Endothelial cell of umbilical vein (primary cell): ENCODE measurements around the gene CD163. TPM values are rescaled to one million over a fixed set of nuclear protein-coding genes. Genes with fewer than 3 reads are reported as not detected.

Experiments used
- Bru-seq: library from RNA; stranded (reverse); fragments of 400-500 nt; gene quantifications from one replicate; lab custom pipeline; 2021; lab: Mats Ljungman, UMichigan
- BruChase-seq, 2 experiments: library from RNA; stranded (reverse); fragments of 400-500 nt; gene quantifications; one replicate each; lab custom pipeline; 2021; lab: Mats Ljungman, UMichigan
- BruUV-seq: library from RNA; stranded (reverse); fragments of 400-500 nt; replicated peaks from 2 replicates; lab custom pipeline; 2021; lab: Mats Ljungman, UMichigan
- CTCF ChIA-PET: fragments of 300-600, 350-600 bp; sonication (Branson Sonifier 250); formaldehyde crosslinking; loops from one replicate; lab custom pipeline; 2021; ENCODE audit warnings: antibody characterized with exemption, inconsistent platforms; lab: Charles Lee
- POLR2A ChIA-PET: fragments of 300-600, 350-600 bp; sonication (Branson Sonifier 250); formaldehyde crosslinking; loops from one replicate; lab custom pipeline; 2021; ENCODE audit warnings: antibody characterized with exemption, inconsistent platforms; lab: Charles Lee
- DNase-seq: peaks from one replicate; pipeline ENCODE4 v3.0.0-alpha.2; 2011; ENCODE audit warnings: low read depth, low spot score
- FAIRE-seq: peaks from 2 replicates; lab custom pipeline; 2011; peaks lifted over from hg19 to GRCh38; lab: Jason Lieb, UNC
- H2AFZ ChIP-seq: 2 replicates; pipeline ENCODE4 v1.6.0; 2012; ENCODE audit warnings: low read depth, low read length, control low read depth, inconsistent platforms
- H3K27ac ChIP-seq: 2 replicates; pipeline ENCODE4 v1.5.1; 2011; ENCODE audit warnings: low read depth, mild to moderate bottlenecking, control low read depth, low read length, moderate library complexity; ENCODE audit not compliant: insufficient read depth
- H3K27me3 ChIP-seq, 2 experiments: 2 replicates each; pipeline versions ENCODE4 v1.6.0 to v1.6.1; 2011; ENCODE audit warnings: low read length in 2 of 2, mixed read lengths in 1 of 2; ENCODE audit not compliant: control insufficient read depth in 2 of 2, insufficient read depth in 2 of 2
- H3K36me3 ChIP-seq, 2 experiments: 2 replicates in 1 of 2; 3 replicates in 1 of 2; pipeline ENCODE4 v1.5.1; 2011; ENCODE audit warnings: low read length in 2 of 2, mild to moderate bottlenecking in 1 of 2, moderate library complexity in 1 of 2; ENCODE audit not compliant: control insufficient read depth in 2 of 2, insufficient read depth in 2 of 2; ENCODE audit errors: extremely low read depth in 1 of 2
- H3K4me1 ChIP-seq: 3 replicates; pipeline ENCODE4 v1.5.1; 2011; ENCODE audit warnings: mild to moderate bottlenecking, low read length; ENCODE audit not compliant: control insufficient read depth, insufficient read depth; ENCODE audit errors: extremely low read depth
- H3K4me2 ChIP-seq: 2 replicates; pipeline ENCODE4 v1.6.1; 2011; ENCODE audit warnings: low read length, control low read depth, mixed read lengths; ENCODE audit not compliant: insufficient read depth
- H3K4me3 ChIP-seq, 3 experiments: fragments of 200-600 bp in 1 of 3; sonication (generic), shearing (Covaris generic) in 1 of 3; replicated peaks in 1 of 3; 2 replicates each; pipeline ENCODE4 v1.5.1; 2011 to 2016; ENCODE audit warnings: control low read depth in 3 of 3, low read length in 3 of 3, mild to moderate bottlenecking in 2 of 3, inconsistent platforms in 1 of 3, low read depth in 1 of 3, moderate library complexity in 1 of 3; ENCODE audit not compliant: insufficient read depth in 1 of 3
- H3K79me2 ChIP-seq: 2 replicates; pipeline ENCODE4 v1.6.0; 2012; ENCODE audit warnings: low read length, inconsistent platforms; ENCODE audit not compliant: control insufficient read depth, insufficient read depth
- H3K9ac ChIP-seq: replicated peaks from 2 replicates; pipeline ENCODE3; 2011; ENCODE audit warnings: low read length, control low read depth; ENCODE audit not compliant: insufficient read depth; ENCODE audit errors: extremely low read depth
- H3K9me1 ChIP-seq: replicated peaks from 3 replicates; pipeline ENCODE4 v1.6.0; 2011; ENCODE audit warnings: mild to moderate bottlenecking, low read length; ENCODE audit not compliant: control insufficient read depth, insufficient read depth; ENCODE audit errors: extremely low read depth
- H3K9me3 ChIP-seq: replicated peaks from 2 replicates; pipeline ENCODE4 v1.5.1; 2012; ENCODE audit warnings: low read length, inconsistent platforms; ENCODE audit not compliant: control insufficient read depth, insufficient read depth
- H4K20me1 ChIP-seq: replicated peaks from 2 replicates; pipeline ENCODE3; 2011; ENCODE audit warnings: mild to moderate bottlenecking, low read length; ENCODE audit not compliant: control insufficient read depth, insufficient read depth; ENCODE audit errors: extremely low read depth
- CTCF ChIP-seq, 2 donors: IDR thresholded peaks; 1 replicate in 1 of 2; 2 replicates in 1 of 2; pipeline ENCODE4 v1.5.1; 2011; ENCODE audit warnings: low read length in 2 of 2, mild to moderate bottlenecking in 2 of 2, moderate library complexity in 2 of 2, control low read depth in 1 of 2, inconsistent platforms in 1 of 2, low read depth in 1 of 2; ENCODE audit not compliant: insufficient read depth in 1 of 2; ENCODE audit errors: extremely low read depth in 1 of 2
- EZH2 ChIP-seq: IDR thresholded peaks from 2 replicates; pipeline ENCODE4 v1.6.1; 2012; ENCODE audit warnings: borderline replicate concordance, low read depth, mild to moderate bottlenecking, moderate library complexity, low read length, inconsistent platforms; ENCODE audit not compliant: severe bottlenecking
- FOS ChIP-seq: IDR thresholded peaks from 2 replicates; pipeline ENCODE4 v1.6.1; 2011; ENCODE audit warnings: mild to moderate bottlenecking, low read length, moderate library complexity, borderline replicate concordance; ENCODE audit not compliant: insufficient read depth
- GATA2 ChIP-seq: IDR thresholded peaks from 2 replicates; pipeline ENCODE4 v1.7.0; 2011; ENCODE audit warnings: low read depth, mild to moderate bottlenecking, moderate library complexity, mixed read lengths, low read length; ENCODE audit not compliant: insufficient read length, insufficient read depth
- JUN ChIP-seq: IDR thresholded peaks from 2 replicates; pipeline ENCODE4 v1.6.1; 2011; ENCODE audit warnings: borderline replicate concordance, low read depth; ENCODE audit not compliant: insufficient read length, insufficient read depth
- MYC ChIP-seq: IDR thresholded peaks from one replicate; pipeline ENCODE4 v1.6.1; 2011; ENCODE audit warnings: mild to moderate bottlenecking, low read depth, low read length
- POLR2A ChIP-seq: IDR thresholded peaks from 2 replicates; pipeline ENCODE4 v1.6.1; 2012; ENCODE audit warnings: low read depth, mild to moderate bottlenecking, control low read depth, low read length
- POLR2AphosphoS5 ChIP-seq: IDR thresholded peaks from 2 replicates; pipeline ENCODE4 v1.6.1; 2012; ENCODE audit warnings: low read depth, mild to moderate bottlenecking, control low read depth, low read length, moderate library complexity; ENCODE audit not compliant: insufficient read depth
- dilution Hi-C: fragments of 300-500 bp; cut with MboI; formaldehyde crosslinking; loops from one replicate; pipeline ENCODE4 v1.15.0; 2019; ENCODE audit warnings: low sequenced_read_pairs; ENCODE audit not compliant: extremely low pct_ligation_motif_present
- intact Hi-C: fragments of 100-400 bp; cut with micrococcal nuclease; formaldehyde crosslinking; loops from one replicate; pipeline ENCODE4 v1.10.0; 2022
- long read RNA-seq: library from polyadenylated mRNA; stranded (forward); transcript quantifications from one replicate; pipeline ENCODE4 v2.0.0, GENCODE V29; 2021
- polyA minus RNA-seq, 3 experiments: library from RNA; depleted of rRNA, polyadenylated mRNA; stranded (reverse); fragments of >200 nt; gene quantifications; 1 replicate in 1 of 3; 2 replicates in 2 of 3; pipeline ENCODE4 v1.2.3, GENCODE V29; 2011
- polyA plus RNA-seq, 4 experiments: library from polyadenylated mRNA; depleted of rRNA in 3 of 4; stranded (reverse) in 3 of 4; unstranded in 1 of 4; fragments of >200 nt; gene quantifications; 2 replicates each; pipeline versions ENCODE4 v1.2.1 to v1.2.3, GENCODE V29; 2011 to 2012; ENCODE audit warnings: missing spikeins in 1 of 4
- total RNA-seq: library from RNA; stranded (reverse); gene quantifications from 2 replicates; pipeline ENCODE4 v1.2.3, GENCODE V29; 2021
- TF ChIP-seq, protein P1 (sequence below): IDR thresholded peaks from 2 replicates; pipeline ENCODE4 v1.6.1; 2011; ENCODE audit not compliant: insufficient read depth, insufficient read length

The CD163 gene
- total RNA-seq, result not detected in 2 replicates
- polyA plus RNA-seq, result not detected in 2 replicates
- polyA plus RNA-seq (2011; cell fraction: cytosol; rRNA removed), result not detected in 2 replicates
- polyA plus RNA-seq (2011; cell fraction: nucleus; rRNA removed), result not detected in 2 replicates
- polyA plus RNA-seq (2012), result not detected in 2 replicates
- polyA minus RNA-seq, result not detected in 2 replicates
- polyA minus RNA-seq (2011; cell fraction: cytosol; rRNA and poly(A)+ RNA removed), result not detected
- polyA minus RNA-seq (2011; cell fraction: nucleus; rRNA and poly(A)+ RNA removed), result not detected in 2 replicates
- Bru-seq, nascent RNA, result not detected
- BruChase-seq, experiment 1, labeled RNA remaining after a 6-hour chase, result not detected
- not detected for BruChase-seq, experiment 2, labeled RNA remaining after a 2-hour chase
- long read RNA-seq, result 0 reads

DNA sequence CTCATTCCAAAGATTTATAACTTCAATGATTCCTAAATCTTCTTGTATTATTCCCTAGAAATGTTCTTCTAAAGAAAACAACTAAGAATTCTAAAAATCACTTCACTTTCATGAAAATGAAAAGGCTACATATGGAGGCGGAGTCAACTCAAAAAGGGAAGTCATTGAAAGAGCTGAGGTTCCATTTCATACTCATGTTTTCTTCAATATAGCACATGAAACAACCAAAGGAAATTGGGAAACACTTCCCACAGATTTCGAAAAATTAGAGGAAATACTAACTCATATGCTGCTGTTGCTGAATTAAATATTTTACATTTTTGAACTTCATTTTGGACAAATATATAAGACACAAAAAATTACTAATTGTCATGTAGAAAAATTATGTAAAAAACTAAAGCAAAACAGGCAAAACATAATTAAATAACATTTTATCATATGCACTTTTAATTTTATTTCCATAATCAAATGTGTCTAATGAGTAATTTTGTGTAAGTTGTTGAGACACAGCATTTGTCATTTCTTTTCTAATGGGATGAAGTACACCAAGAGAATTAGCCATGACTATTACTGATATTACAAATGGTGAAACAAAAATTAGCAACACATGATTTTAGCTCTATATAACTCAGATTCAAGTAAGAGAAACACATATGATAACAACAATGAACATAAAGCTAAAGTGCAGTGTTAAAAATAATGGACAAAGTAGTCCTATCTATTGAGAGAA lies at the start of gene CD163:
Gene CD163, minus strand, starts transcription at position 92 of the 730 bp plus-strand sequence. Its CDS starts 87 bp downstream, at position 5.
- no TSS peak for BruUV-seq
- Histone ChIP-seq H3K9me3 (no peaks in the 10 kb centered on the region), H3K4me1 (no peaks in the 10 kb centered on the region), H3K79me2 (no peaks in the 10 kb centered on the region), H3K9ac (no peak within 1 kb of the TSS), H2AFZ (no peak within 1 kb of the TSS), H3K9me1 (no peaks in the 10 kb centered on the region), H4K20me1 (no peaks in the 10 kb centered on the region), H3K4me2 (no peak within 1 kb of the TSS), H3K27me3 (peaks cover 2 to 5% of the 10 kb centered on the region in 2 experiments), H3K27ac (no peak within 1 kb of the TSS), H3K36me3 (no peaks in the 10 kb centered on the region), H3K4me3 (no peak within 1 kb of the TSS)
- TF ChIP-seq GATA2 (no peak), POLR2A (no peak), FOS (no peak), MYC (no peak), JUN (no peak), POLR2AphosphoS5 (no peak), EZH2 (no peak), CTCF (IDR thresholded peaks at IDR 0.05; ENCODE audit: extremely low read depth in 1 of 2, insufficient read depth in 1 of 2, low read depth in 1 of 2, low read length in 2 of 2) (no peak)
- TF ChIP-seq, protein P1, sequence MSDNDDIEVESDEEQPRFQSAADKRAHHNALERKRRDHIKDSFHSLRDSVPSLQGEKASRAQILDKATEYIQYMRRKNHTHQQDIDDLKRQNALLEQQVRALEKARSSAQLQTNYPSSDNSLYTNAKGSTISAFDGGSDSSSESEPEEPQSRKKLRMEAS, result no peak
- FAIRE-seq (no peak), DNase-seq (no peak)
- POLR2A ChIA-PET, result no interaction called here
- CTCF ChIA-PET, result interaction anchor here (0.9 to 1.3 kb wide), 3 partner anchors 9 to 184 kb away, joined by 3 to 4 read pairs (median 3); no protein-coding TSS in a partner anchor
- intact Hi-C loops, result no loop called here
- dilution Hi-C loops, result no loop called here
